HG03175 (cell line): ENCODE results near the gene CLDN6.
A peak's percentile ranks its signal among the peaks of the same experiment; 100 is the strongest.

ENCODE experiments used
- ATAC-seq: cut with Tn5 transposase; IDR thresholded peaks from one replicate; pipeline ENCODE4 v1.9.1; 2021; ENCODE audit warnings: mild to moderate bottlenecking, moderate library complexity; ENCODE audit not compliant: unreplicated experiment

The CLDN6 gene

GRCh38 chr16:2992383-2993081, 25.5 kb downstream of the CLDN6 start:
- no peak for ATAC-seq

GRCh38 chr16:2991566-2992261, 26.3 kb downstream of the CLDN6 start:
- ATAC-seq = no peak

- no peak for ATAC-seq
Observed at GRCh38 chr16:2990891-2991290, 27.1 kb downstream of the CLDN6 start.

- ATAC-seq = no peak
Observed at GRCh38 chr16:2988590-2989099, 29.3 kb downstream of the CLDN6 start.

GRCh38 chr16:2987833-2988232, 30.1 kb downstream of the CLDN6 start:
- ATAC-seq = no peak

GRCh38 chr16:2987286-2987685, 30.7 kb downstream of the CLDN6 start:
- ATAC-seq = no peak

- ATAC-seq = no peak
Observed at GRCh38 chr16:2986623-2987188, 31.3 kb downstream of the CLDN6 start.

GRCh38 chr16:2985893-2986355, 32.1 kb downstream of the CLDN6 start:
- ATAC-seq = no peak

- ATAC-seq = no peak
Observed at GRCh38 chr16:2985462-2985861, 32.5 kb downstream of the CLDN6 start.

- ATAC-seq = no peak
Observed at GRCh38 chr16:2983706-2984136, 34.3 kb downstream of the CLDN6 start.

- ATAC-seq = no peak
Observed at GRCh38 chr16:2982402-2982801, 35.6 kb downstream of the CLDN6 start.

GRCh38 chr16:2981899-2982250, 36.1 kb downstream of the CLDN6 start:
- no peak for ATAC-seq

- ATAC-seq = no peak
Observed at GRCh38 chr16:2981177-2981898, 36.6 kb downstream of the CLDN6 start.

GRCh38 chr16:2980227-2981176, 37.5 kb downstream of the CLDN6 start, which contains the start of gene PKMYT1:
Gene PKMYT1, minus strand, starts transcription at chr16:2980446. Its CDS starts 789 bp downstream, at chr16:2979657.
- peak; percentile 74 for ATAC-seq

GRCh38 chr16:2979669-2980226, 38.2 kb downstream of the CLDN6 start:
- ATAC-seq = no peak

GRCh38 chr16:2977440-2977839, 40.5 kb downstream of the CLDN6 start:
- ATAC-seq = no peak

GRCh38 chr16:2976673-2977072, 41.3 kb downstream of the CLDN6 start:
- ATAC-seq = no peak

- no peak for ATAC-seq
Observed at GRCh38 chr16:2976201-2976600, 41.8 kb downstream of the CLDN6 start.

GRCh38 chr16:2975161-2975795, 42.7 kb downstream of the CLDN6 start:
- no peak for ATAC-seq
